Gastrocnemius medialis (tissue), 4 donors: Measurements from ENCODE around the gene PACRGL. TPM values are rescaled to one million over a fixed set of nuclear protein-coding genes. Genes with fewer than 3 reads are reported as not detected.
"Not testable (repeated sequence)": the region's sequence is repeated elsewhere in the genome, so short reads cannot be mapped to it uniquely, and the experiment has no call there.

Experiments used
- ATAC-seq, 2 donors: fragments of 150-250 bp; one replicate each; pipeline ENCODE4 v1.9.1; 2016
- DNase-seq, 2 donors: peaks; one replicate each; pipeline ENCODE4 v3.0.0-alpha.2; 2019
- H3K27ac ChIP-seq, 4 donors: fragments of 200-600 bp; sonication (generic); 1 replicate in 1 of 4; 2 replicates in 3 of 4; pipeline ENCODE4 v1.5.1; 2016 to 2018; ENCODE audit warnings: mild to moderate bottlenecking in 2 of 4, moderate library complexity in 1 of 4
- H3K27me3 ChIP-seq, 3 donors: fragments of 200-600 bp; sonication (generic) in 2 of 3; 1 replicate in 1 of 3; 2 replicates in 2 of 3; pipeline versions ENCODE4 v1.5.1 to v1.6.0; 2016 to 2019; ENCODE audit warnings: mild to moderate bottlenecking in 1 of 3, moderate library complexity in 1 of 3
- H3K36me3 ChIP-seq, 2 donors: fragments of 200-600 bp; sonication (generic) in 1 of 2; one replicate each; pipeline ENCODE4 v1.5.1; 2017 to 2018
- H3K4me1 ChIP-seq, 2 donors: fragments of 200-600 bp; sonication (generic) in 1 of 2; one replicate each; pipeline ENCODE4 v1.5.1; 2016 to 2017; ENCODE audit warnings: mild to moderate bottlenecking in 2 of 2
- H3K4me3 ChIP-seq, 4 donors: fragments of 200-600 bp; sonication (generic) in 3 of 4; 1 replicate in 1 of 4; 2 replicates in 3 of 4; pipeline ENCODE4 v1.5.1; 2016 to 2019; ENCODE audit warnings: mild to moderate bottlenecking in 2 of 4
- H3K9me3 ChIP-seq, 3 donors: fragments of 200-600 bp; sonication (generic) in 2 of 3; 1 replicate in 1 of 3; 2 replicates in 2 of 3; pipeline ENCODE4 v1.5.1; 2016 to 2019
- CTCF ChIP-seq, 5 experiments: fragments of 450-650 bp in 3 of 5; fragments of 200-600 bp in 2 of 5; sonication (generic) in 2 of 5; IDR thresholded peaks in 4 of 5; conservative IDR thresholded peaks in 1 of 5; 1 replicate in 4 of 5; 2 replicates in 1 of 5; pipeline ENCODE4 v1.5.1; 2016 to 2019; ENCODE audit warnings: antibody characterized with exemption in 5 of 5, mild to moderate bottlenecking in 3 of 5, moderate library complexity in 3 of 5
- POLR2A ChIP-seq, 2 donors: fragments of 450-650 bp; IDR thresholded peaks; one replicate each; pipeline ENCODE4 v1.6.1; 2017; ENCODE audit warnings: antibody characterized with exemption in 2 of 2, mild to moderate bottlenecking in 2 of 2, moderate library complexity in 2 of 2
- in situ Hi-C, 4 donors: fragments of 200-750 bp; cut with MboI; loops; one replicate each; pipeline versions ENCODE4 v1.15.0 to v1.8.0; 2017; ENCODE audit warnings: low sequenced_read_pairs in 4 of 4
- intact Hi-C: fragments of 100-400 bp; cut with DNase I; formaldehyde crosslinking; loops from one replicate; pipeline ENCODE4 v1.15.1; 2023; ENCODE audit warnings: low total_unique reads
- total RNA-seq, 4 donors: library from RNA; depleted of rRNA; stranded (reverse); fragments of >200 nt; gene quantifications; one replicate each; pipeline versions ENCODE4 v1.1.0 to v1.2.3, GENCODE V29; 2016

Gene PACRGL
- total RNA-seq, 4 donors from 2014 or later: 10.7 to 23.1 (median 14.0) TPM

- TF ChIP-seq POLR2A (IDR thresholded peaks at IDR 0.05) (no peak), CTCF (IDR thresholded peaks at IDR 0.05 in 4 of 5, conservative IDR thresholded peaks at IDR 0.05 in 1 of 5) (no peak)
- Histone ChIP-seq H3K27ac (no peak overlapping the region), H3K27me3 (no peaks in the 10 kb centered on the region), H3K9me3 (no peaks in the 10 kb centered on the region), H3K4me3 (no peak overlapping the region), H3K4me1 (no peaks in the 10 kb centered on the region), H3K36me3 (peaks cover 3 to 77% of the 10 kb centered on the region in 2 donors)
- in situ Hi-C loops: no loop called here
- ATAC-seq (no peak), DNase-seq (no peak)
- intact Hi-C loops: no loop called here
Observed at GRCh38 chr4:20723463-20723862, 23.2 kb downstream of the PACRGL start.

- H3K27me3 ChIP-seq: no peaks in the 10 kb centered on the region
- DNase-seq: no peak
- H3K4me1 ChIP-seq: no peaks in the 10 kb centered on the region
- in situ Hi-C loops (loop anchor here in 1 of 4 donors (25.0 kb wide), 1 partner anchor 112 kb away; no protein-coding TSS in a partner anchor), intact Hi-C loops (no loop called here)
- H3K27ac ChIP-seq: no peak overlapping the region
- no peaks in the 10 kb centered on the region for H3K9me3 ChIP-seq
- ATAC-seq: no peak
- TF ChIP-seq CTCF (IDR thresholded peaks at IDR 0.05 in 4 of 5, conservative IDR thresholded peaks at IDR 0.05 in 1 of 5) (no peak), POLR2A (IDR thresholded peaks at IDR 0.05) (no peak)
- H3K4me3 ChIP-seq: no peak overlapping the region
- H3K36me3 ChIP-seq: peaks cover 0 to 80% of the 10 kb centered on the region in 2 donors
Observed at GRCh38 chr4:20724915-20725314, 24.7 kb downstream of the PACRGL start.

GRCh38 chr4:20735931-20736330 lies 35.7 kb downstream of the PACRGL start:
- Histone ChIP-seq H3K27ac (no peak overlapping the region), H3K4me1 (no peaks in the 10 kb centered on the region), H3K27me3 (no peaks in the 10 kb centered on the region), H3K4me3 (no peak overlapping the region), H3K9me3 (peaks cover 0 to 10% (median 0%) of the 10 kb centered on the region in 3 donors), H3K36me3 (peaks cover 0 to 42% of the 10 kb centered on the region in 2 donors)
- in situ Hi-C loops: loop anchor here in 1 of 4 donors (25.0 kb wide), 1 partner anchor 101 kb away; no protein-coding TSS in a partner anchor
- ATAC-seq (no peak), DNase-seq (no peak)
- TF ChIP-seq POLR2A (IDR thresholded peaks at IDR 0.05) (no peak), CTCF (IDR thresholded peaks at IDR 0.05 in 4 of 5, conservative IDR thresholded peaks at IDR 0.05 in 1 of 5) (no peak)
- intact Hi-C loops: no loop called here

GRCh38 chr4:20746000-20746399 lies 45.7 kb downstream of the PACRGL start:
- H3K36me3 ChIP-seq, intact Hi-C loops, H3K4me3 ChIP-seq, H3K27me3 ChIP-seq, DNase-seq, H3K4me1 ChIP-seq, H3K27ac ChIP-seq, H3K9me3 ChIP-seq, ATAC-seq: not testable (repeated sequence)
- in situ Hi-C loops: loop anchor here in 1 of 4 donors (25.0 kb wide), 1 partner anchor 91 kb away; no protein-coding TSS in a partner anchor

- Histone ChIP-seq H3K27me3 (no peaks in the 10 kb centered on the region), H3K27ac (no peak overlapping the region), H3K36me3 (peaks cover 0 to 6% of the 10 kb centered on the region in 2 donors), H3K9me3 (no peaks in the 10 kb centered on the region), H3K4me3 (no peak overlapping the region), H3K4me1 (no peaks in the 10 kb centered on the region)
- intact Hi-C loops: no loop called here
- ATAC-seq (no peak), DNase-seq (no peak)
- in situ Hi-C loops: loop anchor here in 1 of 4 donors (25.0 kb wide), 2 partner anchors 385 to 1010 kb away; no protein-coding TSS in a partner anchor
- TF ChIP-seq POLR2A (IDR thresholded peaks at IDR 0.05) (no peak), CTCF (IDR thresholded peaks at IDR 0.05 in 4 of 5, conservative IDR thresholded peaks at IDR 0.05 in 1 of 5) (no peak)
Observed at GRCh38 chr4:20752641-20753040, 52.4 kb downstream of the PACRGL start.
